ENCODE data around the gene ADGRV1.
"Not testable (repeated sequence)": the region's sequence is repeated elsewhere in the genome, so short reads cannot be mapped to it uniquely, and the experiment has no call there.

The ADGRV1 gene

DNA sequence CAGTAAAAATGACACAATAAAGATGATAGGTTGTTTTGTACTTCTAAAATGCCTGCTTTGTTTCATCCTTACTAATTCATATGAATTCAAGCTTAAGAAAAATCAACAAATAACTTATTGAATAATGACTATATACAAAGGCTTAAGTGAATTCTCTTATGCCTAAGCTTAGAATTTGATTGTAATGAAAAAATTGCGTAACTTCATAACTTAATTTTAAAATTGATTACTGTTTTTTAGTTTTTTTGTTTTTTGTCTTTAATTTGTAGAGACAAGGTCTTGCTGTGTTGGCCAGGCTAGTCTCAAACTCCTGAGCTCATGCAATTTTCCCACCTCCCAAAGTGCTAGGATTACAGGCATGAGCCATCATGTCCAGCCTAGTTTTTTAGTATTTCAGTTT is 432.6 kb downstream of the ADGRV1 start:
- DNase-seq (ENCODE audit: low read depth in 3 of 3) = no peak

DNA sequence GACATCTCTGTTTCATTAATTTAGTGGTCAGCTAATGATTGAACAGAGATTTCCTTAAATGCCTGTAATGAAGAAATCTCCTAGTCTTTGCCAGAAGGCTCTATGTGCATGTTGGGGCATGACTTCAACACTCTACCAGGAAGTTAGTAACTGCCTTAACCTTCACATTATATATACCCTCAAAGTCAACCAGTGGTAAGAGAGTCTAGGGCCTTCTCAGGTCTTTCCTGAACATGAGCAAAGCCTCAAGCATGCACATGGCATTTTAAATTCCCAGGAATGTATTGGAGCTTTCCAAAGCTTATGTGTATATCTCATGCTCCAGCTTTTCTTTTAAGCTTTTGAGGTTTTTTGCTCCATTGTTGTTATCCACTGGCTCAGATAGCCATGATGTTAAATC is 436.2 kb downstream of the ADGRV1 start:
- no peak for DNase-seq (ENCODE audit: low read depth in 3 of 3)

DNA sequence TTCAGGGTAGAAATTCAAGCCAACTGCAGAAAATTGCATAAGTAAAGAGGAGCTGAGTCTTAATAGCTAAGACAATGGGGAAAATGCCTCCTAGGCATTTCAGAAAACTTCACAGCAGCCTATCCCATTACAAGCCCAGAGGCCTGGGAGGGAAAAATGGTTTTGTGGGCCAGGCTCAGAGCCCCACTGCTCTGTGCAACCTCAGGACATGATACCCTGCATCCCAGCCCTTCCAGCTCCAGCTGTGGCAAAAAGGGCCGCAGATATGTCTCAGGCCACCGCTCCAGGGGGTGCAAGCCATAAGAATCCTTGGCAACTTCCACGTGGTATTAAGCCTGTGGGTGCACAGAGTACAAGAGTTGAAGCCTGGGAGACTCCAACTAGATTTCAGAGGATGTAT is 437.5 kb downstream of the ADGRV1 start:
- DNase-seq (ENCODE audit: low read depth in 3 of 3) = no peak

- DNase-seq (ENCODE audit: low read depth in 3 of 3) = no peak
Measured at GRCh38 chr5:90997082-90997481, 438.5 kb downstream of the ADGRV1 start.

DNA sequence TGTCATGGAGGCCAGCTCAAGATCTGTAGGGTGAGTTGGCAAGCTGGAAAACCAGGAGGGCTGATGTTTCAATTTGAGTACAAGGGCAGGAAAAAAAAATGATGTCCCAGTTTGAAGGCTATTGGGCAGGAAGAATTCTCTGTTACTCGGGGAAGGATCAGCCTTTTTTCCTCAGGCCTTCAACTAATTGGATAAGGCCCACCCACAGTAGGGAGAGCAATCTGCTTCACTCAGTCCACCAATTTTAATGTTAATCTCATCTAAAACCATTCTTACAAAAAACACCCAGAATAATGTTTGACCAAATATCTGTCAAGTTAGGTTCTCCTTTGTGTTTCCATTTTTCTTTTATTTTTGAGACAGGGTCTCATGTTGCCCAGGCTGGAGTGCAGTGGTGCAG is 442.1 kb downstream of the ADGRV1 start:
- DNase-seq (ENCODE audit: low read depth in 3 of 3) = no peak

DNA sequence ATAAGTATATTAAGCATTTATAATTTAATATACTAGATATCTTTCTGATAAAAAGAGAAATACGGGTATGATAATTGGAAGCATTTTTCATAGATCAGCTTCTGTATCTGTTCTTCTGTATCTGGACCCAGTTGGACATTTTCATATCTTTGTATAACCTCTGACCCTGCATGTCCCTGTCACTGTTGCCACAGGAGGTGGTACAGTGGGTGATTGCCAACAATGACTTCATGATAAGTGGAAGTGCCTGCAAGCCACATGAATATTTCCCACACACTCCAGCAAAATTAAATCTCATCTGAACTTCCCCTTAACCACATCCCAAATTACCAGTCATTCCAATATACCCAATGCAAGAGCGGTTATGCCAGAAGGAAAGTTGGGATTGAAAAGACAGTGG is 448.1 kb downstream of the ADGRV1 start:
- no peak for DNase-seq (ENCODE audit: low read depth in 3 of 3)

GRCh38 chr5:91007251-91007650 is 448.7 kb downstream of the ADGRV1 start:
- no peak for DNase-seq (ENCODE audit: low read depth in 3 of 3)

- no peak for DNase-seq (ENCODE audit: low read depth in 3 of 3)
Measured at GRCh38 chr5:91007780-91008402, 449.3 kb downstream of the ADGRV1 start.

GRCh38 chr5:91010090-91010489 is 451.5 kb downstream of the ADGRV1 start:
- no peak for DNase-seq (ENCODE audit: low read depth in 3 of 3)

DNA sequence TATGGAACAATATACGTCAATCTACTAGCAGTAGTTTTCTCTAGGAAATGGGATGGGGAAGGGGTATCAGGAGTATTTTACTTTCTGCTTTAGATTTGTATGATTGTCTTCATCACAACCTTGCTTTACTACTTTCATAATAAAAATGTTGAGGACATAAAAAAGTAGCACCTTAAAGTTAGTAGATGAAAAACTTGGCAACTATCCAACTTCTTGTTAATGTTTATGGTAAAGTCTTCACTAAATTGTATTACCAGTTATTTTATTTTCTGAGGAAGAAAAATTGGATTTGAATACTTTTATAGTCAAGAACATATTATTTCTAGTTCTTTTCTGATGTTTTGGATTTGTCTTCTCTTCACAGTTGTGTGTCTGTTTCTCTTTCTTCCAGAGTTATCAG is 452.4 kb downstream of the ADGRV1 start:
- no peak for DNase-seq (ENCODE audit: low read depth in 3 of 3)

GRCh38 chr5:91012867-91013266 is 454.3 kb downstream of the ADGRV1 start:
- not testable (repeated sequence) for DNase-seq (ENCODE audit: low read depth in 3 of 3)

DNA sequence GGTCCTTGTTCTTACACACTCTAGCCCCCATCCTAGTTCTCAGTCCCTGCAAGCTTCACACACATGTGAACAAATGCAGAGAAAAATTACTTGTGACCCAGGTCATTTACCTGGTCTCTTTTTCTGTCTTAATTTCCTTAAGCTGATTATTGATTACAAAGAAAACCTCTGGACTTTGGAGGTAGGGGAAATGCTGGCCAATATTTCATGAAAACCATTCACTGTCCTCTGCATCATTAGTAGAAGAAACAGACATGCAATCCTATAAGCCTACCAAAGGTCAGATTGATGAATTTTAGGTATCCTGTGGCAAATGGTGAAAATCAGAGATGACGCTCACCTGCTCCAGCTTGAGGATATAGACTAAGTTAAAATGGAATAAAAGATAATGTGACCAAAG is 457.7 kb downstream of the ADGRV1 start:
- DNase-seq (ENCODE audit: low read depth in 3 of 3) = no peak

- no peak for DNase-seq (ENCODE audit: low read depth in 3 of 3)
Measured at GRCh38 chr5:91016954-91017700, 458.5 kb downstream of the ADGRV1 start.

GRCh38 chr5:91018200-91018599 is 459.6 kb downstream of the ADGRV1 start:
- DNase-seq (ENCODE audit: low read depth in 3 of 3) = no peak

DNA sequence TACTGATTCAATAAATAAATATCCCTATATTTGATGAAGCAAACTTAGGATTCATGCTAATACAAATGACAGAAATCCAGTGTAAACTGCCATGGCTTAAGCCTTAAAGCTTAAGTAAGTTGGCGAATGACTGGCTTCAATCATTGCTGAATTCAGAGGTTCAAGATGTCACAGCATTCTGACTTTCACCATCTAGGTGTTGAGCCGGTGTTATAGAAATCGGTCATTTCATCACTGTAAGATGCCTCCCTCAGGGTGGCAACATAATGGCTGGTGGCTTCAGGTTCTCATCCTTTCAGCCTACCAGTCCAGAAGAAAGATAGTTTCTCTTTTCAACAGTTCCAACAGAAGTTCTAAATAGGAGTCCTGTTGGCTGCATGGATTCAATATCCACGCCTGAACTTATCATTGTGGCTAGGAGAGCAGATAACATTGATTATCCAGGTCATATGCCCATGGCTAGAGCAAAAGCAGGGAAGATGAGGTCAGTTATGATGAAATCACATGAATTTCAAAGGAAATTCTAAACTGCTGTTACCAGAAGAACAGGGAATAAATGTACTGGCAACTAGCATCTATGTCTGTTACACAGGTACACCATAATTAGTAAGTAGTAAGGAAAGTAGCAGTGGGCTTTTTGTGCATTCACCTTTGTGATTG is 460.2 kb downstream of the ADGRV1 start:
- no peak for DNase-seq (ENCODE audit: low read depth in 3 of 3)

- no peak for DNase-seq (ENCODE audit: low read depth in 3 of 3)
Measured at GRCh38 chr5:91020065-91020800, 461.6 kb downstream of the ADGRV1 start.

DNA sequence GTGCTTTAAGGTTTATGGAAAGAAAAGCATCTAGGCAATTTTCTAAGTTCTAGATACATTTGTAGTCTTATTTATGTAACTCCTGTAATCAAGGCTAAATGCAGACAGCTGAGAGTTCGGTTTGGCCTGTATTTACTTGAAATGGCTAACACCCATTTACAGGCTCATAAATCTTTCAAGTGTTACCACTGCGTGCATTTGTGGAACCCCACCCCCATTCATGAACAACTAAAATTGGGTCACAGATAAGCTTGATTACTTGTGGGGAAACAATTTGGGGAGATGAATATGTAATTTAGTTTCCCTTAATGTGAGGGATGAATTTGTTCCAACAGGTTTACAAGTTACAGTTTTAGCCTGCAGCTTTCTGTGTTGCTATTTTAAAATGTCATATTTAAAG is 463.9 kb downstream of the ADGRV1 start:
- DNase-seq (ENCODE audit: low read depth in 3 of 3) = no peak

DNA sequence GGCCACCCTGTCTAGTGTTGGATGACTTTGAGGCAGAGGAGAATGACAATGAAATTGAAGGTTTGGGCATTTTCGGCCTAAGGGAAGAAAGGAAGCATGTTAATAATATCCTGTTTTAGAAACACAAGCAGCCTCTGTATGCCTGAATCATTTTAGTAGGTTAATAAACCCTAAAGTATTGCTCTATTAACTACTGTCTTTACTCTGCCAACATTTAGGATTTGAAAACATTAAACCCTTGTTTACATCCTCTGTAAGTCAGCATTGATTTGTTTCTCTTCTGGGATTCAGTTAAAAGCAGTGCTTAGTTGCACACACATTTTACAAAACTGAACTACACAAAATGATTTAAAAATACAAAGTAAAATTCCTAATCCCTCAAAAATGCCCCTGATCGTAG is 465.6 kb downstream of the ADGRV1 start:
- DNase-seq (ENCODE audit: low read depth in 3 of 3) = no peak

GRCh38 chr5:91024727-91025126 is 466.1 kb downstream of the ADGRV1 start:
- no peak for DNase-seq (ENCODE audit: low read depth in 3 of 3)

DNA sequence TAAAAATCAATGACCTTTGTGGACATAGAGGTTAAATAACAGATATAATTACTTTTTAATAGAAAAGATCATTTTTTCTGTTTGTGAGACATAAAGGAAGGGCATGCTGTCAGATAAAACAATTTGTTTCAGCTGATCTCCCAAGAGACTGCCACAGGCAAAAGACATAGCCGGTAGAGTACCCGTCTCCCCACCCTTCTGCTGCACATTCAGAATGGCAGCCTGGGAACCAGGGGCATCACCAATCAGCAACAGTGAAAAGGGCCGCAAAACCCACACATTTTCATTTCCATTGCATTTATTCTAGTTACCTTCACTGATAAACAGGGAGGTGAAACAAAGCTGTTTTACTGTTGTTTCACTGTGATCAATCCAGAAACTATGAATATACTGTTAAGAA is 466.9 kb downstream of the ADGRV1 start:
- no peak for DNase-seq (ENCODE audit: low read depth in 3 of 3)

DNA sequence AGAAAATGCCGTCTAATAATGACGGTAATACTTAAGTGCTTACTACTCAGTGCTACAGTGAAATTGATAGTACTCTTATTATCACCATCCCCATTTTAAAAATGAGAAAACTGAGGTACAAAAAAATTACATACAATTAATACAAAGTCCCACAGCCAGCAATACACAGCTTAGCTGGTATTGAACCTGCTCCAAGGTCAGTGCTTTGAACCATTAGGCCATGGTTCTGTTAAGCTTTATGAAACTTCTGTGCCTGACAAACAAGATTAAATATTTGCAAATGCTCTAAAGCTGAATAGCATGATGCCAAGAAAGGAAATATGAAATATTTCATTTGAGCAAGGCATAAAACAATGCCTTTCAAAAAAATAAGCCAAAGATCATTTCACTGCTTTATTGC is 467.4 kb downstream of the ADGRV1 start:
- no peak for DNase-seq (ENCODE audit: low read depth in 3 of 3)

DNA sequence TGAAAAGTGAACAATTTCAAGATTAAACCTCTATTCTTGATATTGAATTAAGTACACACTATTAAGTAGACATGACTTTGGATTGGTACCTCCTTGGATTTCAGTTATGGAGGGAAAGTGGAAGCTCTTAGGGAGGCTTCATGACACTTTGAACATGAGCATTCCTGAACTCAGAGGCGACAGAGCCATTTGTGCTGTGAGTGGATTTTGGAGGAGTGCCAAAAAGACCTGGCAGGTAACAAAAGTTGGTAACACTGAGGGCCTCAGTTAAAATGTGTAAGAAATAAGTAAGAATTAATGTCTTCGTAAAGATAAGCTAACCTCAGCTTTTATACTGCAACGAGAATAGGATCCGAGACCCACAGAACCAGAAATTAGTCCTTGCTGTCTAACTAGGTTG is 467.9 kb downstream of the ADGRV1 start:
- DNase-seq (ENCODE audit: low read depth in 3 of 3) = no peak
